OCI-LY3 (cell line): ENCODE measurements around the gene FEM1B.

ENCODE experiments used
- H2AFZ ChIP-seq: fragments of 200-600, 300-600 bp; shearing (Covaris generic); 2 replicates; pipeline ENCODE4 v1.6.0; 2014; ENCODE audit warnings: antibody characterized with exemption, low read depth, low read length
- H3K27ac ChIP-seq: fragments of 200-600, 300-600 bp; sonication (generic); 2 replicates; pipeline ENCODE4 v1.5.1; 2014; ENCODE audit warnings: mild to moderate bottlenecking, low read length, moderate library complexity, mixed read lengths
- H3K27me3 ChIP-seq: fragments of 200-600, 300-600 bp; sonication (generic); 2 replicates; pipeline ENCODE4 v1.6.1; 2014; ENCODE audit warnings: low read depth, low read length, mixed read lengths
- H3K36me3 ChIP-seq: fragments of 200-600, 300-600 bp; sonication (generic); replicated peaks from 2 replicates; pipeline ENCODE3; 2014; ENCODE audit warnings: low read depth, low read length, mixed read lengths
- H3K4me1 ChIP-seq: fragments of 300-600, 200-600 bp; sonication (generic); 2 replicates; pipeline ENCODE4 v1.6.1; 2014; ENCODE audit warnings: low read length, mixed read lengths
- H3K4me2 ChIP-seq: fragments of 200-600, 300-600 bp; sonication (generic); 2 replicates; pipeline ENCODE4 v1.6.1; 2014; ENCODE audit warnings: low read length, mixed read lengths
- H3K4me3 ChIP-seq: fragments of 300-600, 200-600 bp; sonication (generic); 2 replicates; pipeline ENCODE4 v1.5.1; 2014; ENCODE audit warnings: antibody characterized with exemption, mild to moderate bottlenecking, low read length, moderate library complexity
- H3K79me2 ChIP-seq: fragments of 300-600, 200-600 bp; shearing (Covaris generic); 2 replicates; pipeline ENCODE4 v1.6.1; 2014; ENCODE audit warnings: mild to moderate bottlenecking, low read length, mixed read lengths
- H3K9ac ChIP-seq: fragments of 300-600, 200-600 bp; shearing (Covaris generic); 2 replicates; pipeline ENCODE4 v1.6.0; 2014; ENCODE audit warnings: mild to moderate bottlenecking, low read length, moderate library complexity
- H3K9me3 ChIP-seq: fragments of 200-600, 300-600 bp; shearing (Covaris generic); 2 replicates; pipeline ENCODE4 v1.6.1; 2014; ENCODE audit warnings: low read length, mixed read lengths; ENCODE audit not compliant: insufficient read depth
- H4K20me1 ChIP-seq: fragments of 200-600, 300-600 bp; sonication (generic); 2 replicates; pipeline ENCODE4 v1.6.1; 2016; ENCODE audit warnings: low read length, mixed read lengths; ENCODE audit not compliant: insufficient read depth
- EZH2phosphoT487 ChIP-seq: fragments of 200-600 bp; shearing (Covaris generic); IDR thresholded peaks from 2 replicates; pipeline ENCODE4 v1.6.1; 2018; ENCODE audit warnings: antibody characterized with exemption, mixed run types, low read depth
- TF ChIP-seq, protein P1 (sequence below): fragments of 200-600, 300-600 bp; sonication (generic); IDR thresholded peaks from 2 replicates; pipeline ENCODE4 v1.5.1; 2014; ENCODE audit warnings: antibody characterized with exemption, low read length, low read depth

FEM1B gene

DNA sequence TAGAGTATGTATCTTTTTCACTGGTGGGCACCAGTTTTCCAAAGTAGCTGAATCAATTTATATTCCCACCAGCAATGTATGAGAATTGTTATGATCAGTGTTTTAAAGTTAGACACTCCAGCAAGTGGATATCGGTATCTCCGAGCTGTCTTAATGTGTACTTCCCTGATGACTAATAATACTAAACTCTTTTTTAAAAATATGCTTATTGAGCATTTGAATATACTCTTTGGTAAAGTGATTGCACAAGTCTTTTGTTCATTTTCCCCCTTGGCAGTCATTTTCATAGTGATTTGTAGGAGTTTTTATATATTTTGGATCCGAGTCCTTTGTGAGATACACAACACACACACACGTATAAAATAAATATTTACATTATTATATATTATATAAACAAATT lies 12.5 kb upstream of the FEM1B start:
- Histone ChIP-seq H3K4me3 (no peak overlapping the region), H3K79me2 (no peaks in the 10 kb centered on the region), H3K4me1 (peaks cover 5% of the 10 kb centered on the region), H3K9ac (no peak overlapping the region), H2AFZ (no peak overlapping the region), H3K4me2 (peak overlapping the region; percentile 8; the same call in 1 of the 2 replicates), H4K20me1 (no peaks in the 10 kb centered on the region), H3K36me3 (no peaks in the 10 kb centered on the region), H3K27ac (no peak overlapping the region), H3K9me3 (no peaks in the 10 kb centered on the region), H3K27me3 (peaks cover 7% of the 10 kb centered on the region)
- TF ChIP-seq, protein P1, sequence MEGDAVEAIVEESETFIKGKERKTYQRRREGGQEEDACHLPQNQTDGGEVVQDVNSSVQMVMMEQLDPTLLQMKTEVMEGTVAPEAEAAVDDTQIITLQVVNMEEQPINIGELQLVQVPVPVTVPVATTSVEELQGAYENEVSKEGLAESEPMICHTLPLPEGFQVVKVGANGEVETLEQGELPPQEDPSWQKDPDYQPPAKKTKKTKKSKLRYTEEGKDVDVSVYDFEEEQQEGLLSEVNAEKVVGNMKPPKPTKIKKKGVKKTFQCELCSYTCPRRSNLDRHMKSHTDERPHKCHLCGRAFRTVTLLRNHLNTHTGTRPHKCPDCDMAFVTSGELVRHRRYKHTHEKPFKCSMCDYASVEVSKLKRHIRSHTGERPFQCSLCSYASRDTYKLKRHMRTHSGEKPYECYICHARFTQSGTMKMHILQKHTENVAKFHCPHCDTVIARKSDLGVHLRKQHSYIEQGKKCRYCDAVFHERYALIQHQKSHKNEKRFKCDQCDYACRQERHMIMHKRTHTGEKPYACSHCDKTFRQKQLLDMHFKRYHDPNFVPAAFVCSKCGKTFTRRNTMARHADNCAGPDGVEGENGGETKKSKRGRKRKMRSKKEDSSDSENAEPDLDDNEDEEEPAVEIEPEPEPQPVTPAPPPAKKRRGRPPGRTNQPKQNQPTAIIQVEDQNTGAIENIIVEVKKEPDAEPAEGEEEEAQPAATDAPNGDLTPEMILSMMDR, result no peak
- TF ChIP-seq EZH2phosphoT487, result no peak

DNA sequence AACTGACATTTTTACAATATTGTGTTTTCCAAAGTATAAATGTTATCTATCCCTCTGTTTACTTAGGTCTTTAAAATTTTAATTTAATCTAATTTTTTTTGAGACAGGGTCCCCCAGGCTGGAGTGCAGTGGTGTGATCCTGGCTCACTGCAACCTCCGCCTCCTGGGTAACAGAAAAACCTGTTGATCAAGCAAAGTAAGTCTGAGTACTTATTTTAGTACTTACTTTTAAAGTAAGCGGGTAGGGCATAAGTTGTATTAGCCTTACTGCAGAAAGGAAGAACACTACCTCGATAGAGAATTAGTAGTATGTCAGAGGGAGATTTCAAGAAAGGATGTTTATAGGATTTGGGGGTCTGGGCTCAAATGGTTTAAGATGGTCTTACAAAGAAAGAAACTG lies 11.9 kb upstream of the FEM1B start:
- no peaks in the 10 kb centered on the region for H4K20me1 ChIP-seq
- no peaks in the 10 kb centered on the region for H3K36me3 ChIP-seq
- peaks cover 5% of the 10 kb centered on the region for H3K4me1 ChIP-seq
- no peaks in the 10 kb centered on the region for H3K9me3 ChIP-seq
- H3K27me3 ChIP-seq, result peaks cover 7% of the 10 kb centered on the region
- no peaks in the 10 kb centered on the region for H3K79me2 ChIP-seq
- no peak overlapping the region for H3K4me2 ChIP-seq
- no peak overlapping the region for H3K9ac ChIP-seq
- H3K4me3 ChIP-seq, result no peak overlapping the region
- no peak overlapping the region for H2AFZ ChIP-seq
- no peak overlapping the region for H3K27ac ChIP-seq
- TF ChIP-seq, protein P1, result no peak
- no peak for TF ChIP-seq EZH2phosphoT487

DNA sequence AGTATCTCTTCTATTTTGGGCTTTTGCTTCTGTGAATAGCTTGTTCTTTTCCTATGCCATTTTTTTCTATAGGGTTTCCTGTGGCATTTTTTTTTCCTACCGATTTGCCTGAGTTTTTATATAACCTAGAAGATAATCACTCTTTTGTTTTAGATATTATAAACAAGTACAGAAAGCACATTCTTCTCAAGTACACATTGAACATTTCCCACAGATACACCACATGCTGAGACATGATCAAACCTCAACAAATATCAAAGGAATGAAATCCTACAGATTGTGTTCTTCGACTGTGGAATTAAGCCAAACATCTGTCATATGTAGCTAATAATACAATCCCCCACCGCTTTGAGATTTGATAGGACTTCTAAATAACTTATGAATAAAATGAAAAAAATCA lies 9.1 kb upstream of the FEM1B start:
- no peak for TF ChIP-seq EZH2phosphoT487
- TF ChIP-seq, protein P1, result no peak
- no peak overlapping the region for H2AFZ ChIP-seq
- H3K79me2 ChIP-seq, result no peaks in the 10 kb centered on the region

DNA sequence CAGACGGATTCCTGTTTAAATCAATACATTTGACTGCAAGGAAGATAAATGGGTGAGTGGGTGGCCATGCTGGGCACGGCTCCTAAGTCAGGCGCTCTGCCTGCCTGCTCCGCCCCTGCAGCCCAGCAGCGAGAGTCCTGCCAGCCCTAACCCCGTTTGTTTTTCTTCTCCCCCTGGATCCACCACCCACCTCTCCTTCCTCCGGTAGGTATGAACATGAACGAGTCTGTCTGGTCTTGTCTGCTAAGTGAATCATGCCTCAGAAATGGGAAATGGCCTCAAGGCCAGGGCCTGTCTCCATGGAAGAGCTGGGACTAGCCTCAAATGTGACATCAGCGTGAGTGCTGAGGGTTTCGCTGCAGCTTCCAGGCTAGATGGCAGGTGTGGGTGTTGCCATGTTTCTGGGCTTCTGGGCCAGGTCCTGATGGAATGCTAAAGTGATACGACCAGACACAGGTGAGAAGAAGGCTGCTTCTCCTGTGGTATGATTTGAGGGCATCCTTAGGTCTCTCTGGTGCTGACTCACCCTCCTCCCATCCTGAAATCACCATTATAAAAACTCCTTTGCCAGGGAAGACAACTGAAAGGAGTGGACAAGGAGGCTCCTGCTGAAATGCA lies 5.6 kb upstream of the FEM1B start:
- no peak overlapping the region for H3K27ac ChIP-seq
- H3K27me3 ChIP-seq, result no peaks in the 10 kb centered on the region; the same call in 1 of the 2 replicates
- peaks cover 5% of the 10 kb centered on the region for H3K4me1 ChIP-seq
- no peak overlapping the region for H3K4me3 ChIP-seq
- no peak for TF ChIP-seq EZH2phosphoT487
- H2AFZ ChIP-seq, result no peak overlapping the region
- no peaks in the 10 kb centered on the region for H3K9me3 ChIP-seq
- H3K36me3 ChIP-seq, result no peaks in the 10 kb centered on the region
- no peak overlapping the region for H3K9ac ChIP-seq
- H4K20me1 ChIP-seq, result no peaks in the 10 kb centered on the region
- H3K4me2 ChIP-seq, result no peak overlapping the region
- 0 out of 2 replicates have a peak, but pooled peaks cover 6% of the 10 kb centered on the region for H3K79me2 ChIP-seq

More for the DNA sequence above, 9.1 kb upstream of the FEM1B start:
- H3K4me2 ChIP-seq, result no peak overlapping the region
- H4K20me1 ChIP-seq, result no peaks in the 10 kb centered on the region
- peaks cover 5% of the 10 kb centered on the region for H3K4me1 ChIP-seq
- H3K9ac ChIP-seq, result no peak overlapping the region
- no peak overlapping the region for H3K27ac ChIP-seq
- H3K27me3 ChIP-seq, result peaks cover 7% of the 10 kb centered on the region
- H3K4me3 ChIP-seq, result no peak overlapping the region
- no peaks in the 10 kb centered on the region for H3K9me3 ChIP-seq
- H3K36me3 ChIP-seq, result no peaks in the 10 kb centered on the region
